Activated CD4-positive, alpha-beta T cell treated with anti-CD3 and anti-CD28 coated beads, Interleukin-2, amount 10 ng/mL, durations not matched to agents 24 days and 14 days (primary cell): ENCODE results near the gene STIP1. TPM values are rescaled to one million over a fixed set of nuclear protein-coding genes. Genes with fewer than 3 reads are reported as not detected.
A peak's percentile ranks its signal among the peaks of the same experiment; 100 is the strongest.

ENCODE experiments used
- DNase-seq: peaks from one replicate; pipeline ENCODE4 v3.0.0; 2022
- H3K27ac Mint-ChIP-seq: one replicate; pipeline ENCODE4 v1.8.0; 2022; ENCODE audit warnings: mild to moderate bottlenecking, mixed read lengths
- H3K27me3 Mint-ChIP-seq: one replicate; pipeline ENCODE4 v1.8.0; 2022; ENCODE audit warnings: mixed read lengths
- H3K36me3 Mint-ChIP-seq: one replicate; pipeline ENCODE4 v1.8.0; 2022; ENCODE audit warnings: low read depth, mild to moderate bottlenecking, mixed read lengths
- H3K4me1 Mint-ChIP-seq: one replicate; pipeline ENCODE4 v1.8.0; 2021; ENCODE audit warnings: mixed read lengths
- H3K4me3 Mint-ChIP-seq: one replicate; pipeline ENCODE4 v1.8.0; 2022; ENCODE audit warnings: mild to moderate bottlenecking, moderate library complexity, mixed read lengths
- H3K9me3 Mint-ChIP-seq: one replicate; pipeline ENCODE4 v1.8.0; 2021; ENCODE audit warnings: mixed read lengths
- intact Hi-C: fragments of 100-400 bp; cut with micrococcal nuclease; formaldehyde crosslinking; loops from one replicate; pipeline ENCODE4 v1.15.1; 2023
- total RNA-seq: library from RNA; stranded (reverse); gene quantifications from 2 replicates; pipeline ENCODE4 v1.2.3, GENCODE V29; 2022

The STIP1 gene
- total RNA-seq, 1 donor from 2014 or later: 521 TPM

- Mint-ChIP-seq H3K27me3 (no peaks in the 10 kb centered on the region), H3K4me3 (no peak overlapping the region), H3K4me1 (peaks cover 32% of the 10 kb centered on the region), H3K27ac (peak overlapping the region; percentile 48), H3K36me3 (peaks cover 77% of the 10 kb centered on the region), H3K9me3 (no peaks in the 10 kb centered on the region)
- intact Hi-C loops: no loop called here
- DNase-seq: no peak
Measured at GRCh38 chr11:64201543-64201942, 15.6 kb downstream of the STIP1 start.

DNA sequence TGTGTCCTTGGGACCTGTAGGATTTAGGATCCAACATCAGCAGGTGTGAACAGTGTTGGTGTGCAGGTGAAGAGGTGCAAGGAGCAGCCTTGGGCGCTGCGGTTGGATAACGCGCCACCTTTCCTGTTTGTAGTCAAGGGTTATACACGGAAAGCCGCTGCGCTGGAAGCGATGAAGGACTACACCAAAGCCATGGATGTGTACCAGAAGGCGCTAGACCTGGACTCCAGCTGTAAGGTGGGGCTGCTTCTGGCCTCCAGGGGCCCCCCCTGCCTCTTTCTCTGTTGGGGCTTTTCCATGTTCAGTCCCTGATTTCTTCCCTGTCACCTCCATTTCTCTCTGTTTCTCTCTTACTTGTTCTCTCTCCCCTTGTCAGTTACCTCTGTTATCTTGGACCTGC is 17.0 kb downstream of the STIP1 start:
- Mint-ChIP-seq H3K27me3 (no peaks in the 10 kb centered on the region), H3K36me3 (peaks cover 78% of the 10 kb centered on the region), H3K9me3 (no peaks in the 10 kb centered on the region), H3K4me3 (no peak overlapping the region), H3K4me1 (peaks cover 27% of the 10 kb centered on the region), H3K27ac (no peak overlapping the region)
- intact Hi-C loops: no loop called here
- DNase-seq: no peak

- H3K36me3 Mint-ChIP-seq: peaks cover 77% of the 10 kb centered on the region
- no peaks in the 10 kb centered on the region for H3K9me3 Mint-ChIP-seq
- peak overlapping the region; percentile 38 for H3K27ac Mint-ChIP-seq
- H3K4me1 Mint-ChIP-seq: peaks cover 27% of the 10 kb centered on the region
- peak; percentile 58 for DNase-seq
- H3K27me3 Mint-ChIP-seq: no peaks in the 10 kb centered on the region
- intact Hi-C loops: loop anchor here (1.0 kb wide), 1 partner anchor 98 kb away; no protein-coding TSS in a partner anchor
- no peak overlapping the region for H3K4me3 Mint-ChIP-seq
Measured at GRCh38 chr11:64203421-64204079, 17.6 kb downstream of the STIP1 start.

DNA sequence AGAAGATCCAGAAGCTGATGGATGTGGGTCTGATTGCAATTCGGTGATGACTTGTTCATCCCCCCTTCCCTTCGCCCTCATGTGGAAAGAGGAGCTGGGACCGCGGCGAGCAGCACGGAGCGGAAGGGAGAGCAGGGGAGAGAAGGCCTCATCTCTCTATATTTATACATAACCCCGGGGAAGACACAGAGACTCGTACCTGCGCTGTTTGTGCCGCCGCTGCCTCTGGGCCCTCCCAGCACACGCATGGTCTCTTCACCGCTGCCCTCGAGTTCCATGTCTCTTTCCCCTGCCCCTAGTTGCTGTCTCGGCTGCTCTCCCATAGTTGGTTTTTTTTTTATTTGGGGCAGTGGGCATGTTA is 18.1 kb downstream of the STIP1 start:
- H3K36me3 Mint-ChIP-seq: peaks cover 77% of the 10 kb centered on the region

GRCh38 chr11:64204464-64204989 is 18.6 kb downstream of the STIP1 start:
- intact Hi-C loops: loop anchor here (1.0 kb wide), 1 partner anchor 97 kb away; no protein-coding TSS in a partner anchor
- peak; percentile 93 for DNase-seq
- no peaks in the 10 kb centered on the region for H3K27me3 Mint-ChIP-seq
- H3K36me3 Mint-ChIP-seq: peaks cover 78% of the 10 kb centered on the region
- no peaks in the 10 kb centered on the region for H3K9me3 Mint-ChIP-seq
- H3K4me1 Mint-ChIP-seq: peaks cover 33% of the 10 kb centered on the region
- H3K4me3 Mint-ChIP-seq: peak overlapping the region; percentile 69
- H3K27ac Mint-ChIP-seq: peak overlapping the region; percentile 80

More for the DNA sequence above, 18.1 kb downstream of the STIP1 start:
- H3K4me1 Mint-ChIP-seq: peaks cover 31% of the 10 kb centered on the region
- no peaks in the 10 kb centered on the region for H3K9me3 Mint-ChIP-seq
- no peak overlapping the region for H3K4me3 Mint-ChIP-seq
- no peak for DNase-seq
- H3K27ac Mint-ChIP-seq: peak overlapping the region; percentile 38
- no peaks in the 10 kb centered on the region for H3K27me3 Mint-ChIP-seq
- intact Hi-C loops: loop anchor here (1.0 kb wide), 1 partner anchor 97 kb away; no protein-coding TSS in a partner anchor

- peaks cover 30% of the 10 kb centered on the region for H3K4me1 Mint-ChIP-seq
- intact Hi-C loops: loop anchor here (1.0 to 2.0 kb wide), 4 partner anchors 19 to 99 kb away; partner anchors contain the start of genes ESRRA, FKBP2, NUDT22 and TRPT1
- H3K36me3 Mint-ChIP-seq: peaks cover 71% of the 10 kb centered on the region
- peak; percentile 93 for DNase-seq
- peak within 1 kb of the TSS; percentile 92 for H3K27ac Mint-ChIP-seq
- H3K9me3 Mint-ChIP-seq: no peaks in the 10 kb centered on the region
- H3K27me3 Mint-ChIP-seq: no peaks in the 10 kb centered on the region
- H3K4me3 Mint-ChIP-seq: peak within 1 kb of the TSS; percentile 88
Measured at GRCh38 chr11:64206457-64207255, 20.7 kb downstream of the STIP1 start, which contains the start of gene FERMT3. TSS of gene FERMT3 (plus strand) at chr11:64206721. CDS start at chr11:64207365, 644 bp downstream.

- DNase-seq: peak; percentile 93
- Mint-ChIP-seq H3K4me3 (peak overlapping the region; percentile 88), H3K4me1 (peaks cover 32% of the 10 kb centered on the region), H3K9me3 (no peaks in the 10 kb centered on the region), H3K36me3 (peaks cover 72% of the 10 kb centered on the region), H3K27me3 (no peaks in the 10 kb centered on the region), H3K27ac (peak overlapping the region; percentile 92)
- intact Hi-C loops: loop anchor here (1.0 to 2.0 kb wide), 2 partner anchors 19 to 33 kb away; partner anchors contain the start of genes FKBP2, NUDT22 and TRPT1
Measured at GRCh38 chr11:64207256-64208085, 21.5 kb downstream of the STIP1 start.

DNA sequence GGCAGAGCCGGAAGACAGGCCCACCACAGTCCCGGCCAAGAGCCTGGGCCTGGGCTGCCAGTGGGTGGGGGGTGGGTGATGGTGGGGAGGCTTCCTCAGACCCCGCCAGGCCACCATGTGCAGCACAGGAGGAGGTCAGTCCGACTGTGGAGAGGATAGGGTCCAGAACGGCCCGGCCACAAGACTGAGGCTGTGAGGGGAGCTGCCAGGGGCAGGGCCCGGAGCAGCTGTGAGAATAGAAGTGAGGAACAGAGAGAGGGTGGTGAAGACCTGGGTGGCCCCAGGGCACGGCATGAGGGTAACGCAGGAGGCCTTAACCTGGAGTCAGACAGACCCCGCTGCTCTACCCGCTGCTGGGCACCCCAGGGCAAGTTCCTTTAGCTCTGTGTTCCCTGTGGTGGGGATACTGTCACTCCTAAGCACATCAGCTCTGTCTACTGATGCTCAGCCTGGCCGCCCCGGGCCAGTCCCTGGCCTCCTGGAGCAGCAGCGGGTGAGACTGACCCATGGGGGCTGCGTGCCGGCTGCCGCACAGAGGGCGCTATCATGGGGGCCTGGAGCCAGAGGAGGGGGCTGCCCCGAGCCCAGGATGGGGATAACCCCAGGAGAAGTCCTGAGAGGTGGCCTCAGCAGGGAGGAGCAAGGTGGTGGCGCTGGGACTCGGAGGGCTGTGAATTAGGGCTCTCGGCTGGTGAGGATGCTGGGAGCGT is 22.3 kb downstream of the STIP1 start:
- H3K9me3 Mint-ChIP-seq: no peaks in the 10 kb centered on the region

DNA sequence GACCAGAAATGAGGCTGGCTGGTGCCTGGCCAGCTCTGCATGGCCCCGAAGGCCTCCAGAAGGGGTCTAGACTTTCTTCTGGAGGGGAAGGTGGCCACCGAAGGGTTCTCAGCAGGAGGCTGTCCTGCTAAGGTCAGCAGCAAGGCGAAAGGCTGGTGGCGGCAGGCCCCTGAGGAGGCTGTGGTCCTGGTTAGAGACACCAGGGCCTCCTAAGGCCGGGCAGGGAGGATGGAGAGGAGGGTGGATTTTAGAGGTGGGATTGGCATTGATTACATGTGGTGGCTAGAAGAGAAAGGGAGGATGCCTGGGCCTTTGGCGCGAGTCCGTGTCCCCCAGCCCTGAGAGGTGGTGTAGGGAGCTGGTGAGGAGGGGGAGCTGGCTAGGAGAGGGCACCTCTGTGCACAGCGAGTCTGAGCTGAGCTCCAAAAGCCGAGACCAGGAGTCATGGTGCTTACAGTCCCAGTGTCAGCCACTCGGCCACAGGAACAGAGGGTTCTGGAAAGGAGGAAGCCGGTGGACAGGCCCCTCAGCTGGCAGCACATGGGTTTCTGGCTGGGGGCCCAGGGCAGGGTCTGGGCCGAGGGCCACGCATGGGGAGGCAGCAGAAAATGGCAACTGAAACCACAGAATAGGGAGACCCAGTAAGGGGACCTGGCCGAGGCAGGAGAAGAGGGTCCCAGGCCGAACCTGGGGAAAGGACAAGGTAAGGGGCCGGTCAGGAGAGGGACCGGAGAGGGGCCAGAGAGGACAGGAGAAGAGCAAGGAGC is 23.0 kb downstream of the STIP1 start:
- DNase-seq: peak; percentile 53
- peaks cover 71% of the 10 kb centered on the region for H3K36me3 Mint-ChIP-seq
- peak overlapping the region; percentile 92 for H3K27ac Mint-ChIP-seq
- intact Hi-C loops: no loop called here
- peak overlapping the region; percentile 20 for H3K4me3 Mint-ChIP-seq
- H3K4me1 Mint-ChIP-seq: peaks cover 33% of the 10 kb centered on the region
- H3K9me3 Mint-ChIP-seq: no peaks in the 10 kb centered on the region
- no peaks in the 10 kb centered on the region for H3K27me3 Mint-ChIP-seq

More for the DNA sequence above, 22.3 kb downstream of the STIP1 start:
- H3K27me3 Mint-ChIP-seq: no peaks in the 10 kb centered on the region
- peak overlapping the region; percentile 92 for H3K27ac Mint-ChIP-seq
- intact Hi-C loops: no loop called here
- H3K36me3 Mint-ChIP-seq: peaks cover 73% of the 10 kb centered on the region
- H3K4me1 Mint-ChIP-seq: peaks cover 33% of the 10 kb centered on the region
- H3K4me3 Mint-ChIP-seq: peak overlapping the region; percentile 88
- no peak for DNase-seq

GRCh38 chr11:64209563-64209843 is 23.5 kb downstream of the STIP1 start:
- Mint-ChIP-seq H3K4me1 (peaks cover 28% of the 10 kb centered on the region), H3K27me3 (no peaks in the 10 kb centered on the region), H3K9me3 (no peaks in the 10 kb centered on the region), H3K4me3 (no peak overlapping the region), H3K27ac (peak overlapping the region; percentile 45), H3K36me3 (peaks cover 69% of the 10 kb centered on the region)
- intact Hi-C loops: no loop called here
- no peak for DNase-seq

- DNase-seq: no peak
- Mint-ChIP-seq H3K27me3 (no peaks in the 10 kb centered on the region), H3K9me3 (no peaks in the 10 kb centered on the region), H3K4me3 (no peak overlapping the region), H3K27ac (peak overlapping the region; percentile 34), H3K4me1 (peaks cover 29% of the 10 kb centered on the region), H3K36me3 (peaks cover 74% of the 10 kb centered on the region)
- intact Hi-C loops: no loop called here
Measured at GRCh38 chr11:64210301-64211020, 24.5 kb downstream of the STIP1 start.
